Epithelial cell of prostate (primary cell): Measurements from ENCODE around the gene DYNC1H1.

Source experiments
- DNase-seq: peaks from one replicate; pipeline ENCODE4 v3.0.0-alpha.2; 2011; ENCODE audit warnings: low read depth, low spot score
- H3K27ac ChIP-seq: fragments of 450-650 bp; 2 replicates; pipeline ENCODE4 v1.5.1; 2017; ENCODE audit warnings: mild to moderate bottlenecking

The DYNC1H1 gene

DNA sequence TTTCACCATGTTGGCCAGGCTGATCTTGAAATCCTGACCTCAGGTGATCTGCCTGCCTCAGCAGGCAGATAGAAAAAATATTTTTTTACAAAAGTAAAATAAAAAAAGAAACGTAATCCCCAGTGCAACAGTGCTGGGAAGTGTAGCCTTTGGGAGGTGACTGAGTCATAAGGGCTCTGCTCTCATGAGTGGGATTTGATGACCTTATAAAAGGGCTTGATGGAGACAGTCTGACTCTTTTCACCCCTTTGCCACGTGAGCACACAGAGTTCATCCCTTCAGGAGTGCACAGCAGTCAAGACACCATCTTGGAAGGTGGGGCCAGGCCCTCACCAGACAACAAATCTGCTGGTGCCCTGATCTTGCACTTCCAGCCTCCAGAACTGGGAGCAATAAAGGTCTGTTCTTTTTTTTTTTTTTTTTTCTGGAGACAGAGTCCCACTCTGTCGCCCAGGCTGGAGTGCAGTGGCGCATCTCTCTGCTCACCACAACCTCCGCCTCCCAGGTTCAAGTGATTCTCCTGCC, 24.7 kb upstream of the DYNC1H1 start:
- DNase-seq = no peak

GRCh38 chr14:101944451-101944850, 19.9 kb upstream of the DYNC1H1 start:
- no peak for DNase-seq
- no peak overlapping the region for H3K27ac ChIP-seq

More for the DNA sequence above, 24.7 kb upstream of the DYNC1H1 start:
- no peak overlapping the region for H3K27ac ChIP-seq

DNA sequence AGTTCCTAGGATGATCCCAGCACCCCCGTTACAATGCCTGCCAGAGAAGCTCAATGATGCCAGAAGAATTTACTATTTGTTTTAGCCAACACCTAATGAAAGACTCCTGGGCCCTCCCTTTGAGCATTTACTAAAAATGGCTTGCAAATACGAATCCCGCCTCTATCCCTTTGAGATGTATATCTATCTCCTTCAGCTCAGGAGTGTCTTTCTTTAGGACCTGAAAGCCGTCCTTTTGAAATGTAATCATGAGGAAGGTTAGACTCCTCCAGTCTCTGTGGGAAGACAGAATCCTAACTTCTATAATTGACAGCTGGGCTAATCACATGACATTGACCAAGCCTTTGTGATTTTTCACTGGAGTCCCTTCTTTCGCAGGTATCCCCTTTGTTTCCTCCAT, 19.2 kb upstream of the DYNC1H1 start:
- DNase-seq = no peak
- H3K27ac ChIP-seq = no peak overlapping the region

DNA sequence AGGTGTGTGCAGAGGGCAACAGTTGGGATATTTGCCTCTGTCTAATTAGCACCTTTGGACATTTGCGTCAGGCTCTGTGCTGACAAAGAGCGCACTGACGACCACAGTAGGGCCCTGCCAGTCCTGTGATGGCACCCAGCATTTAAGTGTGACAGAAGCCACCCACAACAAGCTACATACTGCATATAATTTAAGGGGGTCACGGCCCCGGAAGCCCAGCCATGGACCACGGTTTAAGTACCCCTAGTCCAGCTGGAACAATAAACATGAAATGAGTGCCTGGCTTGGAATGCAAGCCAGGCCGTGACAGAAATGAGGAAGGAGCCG, 16.8 kb upstream of the DYNC1H1 start:
- peak overlapping the region; percentile 97 for H3K27ac ChIP-seq
- no peak for DNase-seq

GRCh38 chr14:101947904-101948665, 16.3 kb upstream of the DYNC1H1 start:
- peak overlapping the region; percentile 97 for H3K27ac ChIP-seq
- peak; percentile 99 for DNase-seq

- no peak for DNase-seq
Measured at GRCh38 chr14:101948666-101949216, 15.6 kb upstream of the DYNC1H1 start.

GRCh38 chr14:101950100-101950499, 14.3 kb upstream of the DYNC1H1 start:
- no peak for DNase-seq
- H3K27ac ChIP-seq = no peak overlapping the region

More at GRCh38 chr14:101948666-101949216, 15.6 kb upstream of the DYNC1H1 start:
- peak overlapping the region; percentile 97 for H3K27ac ChIP-seq

GRCh38 chr14:101950516-101951215, 13.7 kb upstream of the DYNC1H1 start:
- no peak overlapping the region for H3K27ac ChIP-seq
- DNase-seq = no peak

GRCh38 chr14:101953151-101953550, 11.2 kb upstream of the DYNC1H1 start:
- DNase-seq = no peak
- H3K27ac ChIP-seq = no peak overlapping the region

DNA sequence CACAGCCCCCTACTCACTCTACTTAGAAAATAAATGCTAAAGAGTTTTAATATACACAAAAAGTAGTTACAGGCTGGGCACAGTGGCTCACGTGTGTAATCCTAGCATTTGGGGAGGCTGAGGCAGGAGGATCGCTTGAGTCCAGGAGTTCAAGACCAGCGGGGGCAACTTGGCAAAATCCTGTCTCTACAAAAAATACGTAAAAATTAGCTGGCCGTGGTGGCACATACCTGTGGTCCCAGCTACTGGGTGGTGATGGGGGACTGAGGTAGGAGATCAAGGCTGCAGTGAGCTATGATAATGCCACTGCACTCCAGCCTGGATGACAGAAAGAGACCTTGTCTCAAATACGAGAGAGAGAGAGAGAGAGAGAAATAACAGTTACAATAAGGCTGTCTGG, 9.9 kb upstream of the DYNC1H1 start:
- DNase-seq = no peak
- H3K27ac ChIP-seq = no peak overlapping the region

DNA sequence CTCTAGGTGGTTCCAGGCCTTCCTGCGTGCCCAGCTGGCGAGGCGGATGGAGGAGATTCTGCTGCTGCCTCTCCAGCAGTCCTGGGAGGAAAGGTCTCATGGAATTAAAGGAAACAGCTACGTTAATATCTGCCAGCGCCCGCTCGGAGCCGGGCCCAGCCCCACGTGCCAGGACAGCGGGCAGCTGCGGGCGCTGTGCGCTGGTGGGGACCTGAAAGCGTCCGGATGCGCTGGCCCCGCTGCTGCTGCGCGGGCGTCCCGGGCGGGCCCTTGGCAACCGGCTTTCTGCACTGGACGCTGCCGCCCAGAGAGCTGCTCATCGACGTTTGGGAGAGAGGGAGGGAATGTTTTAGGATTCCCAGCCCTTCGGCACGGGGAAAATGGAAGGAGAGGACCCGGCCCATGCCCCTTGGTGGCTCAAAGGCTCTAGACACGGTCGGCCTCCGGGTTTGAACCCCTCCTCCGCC, 8.6 kb upstream of the DYNC1H1 start:
- no peak overlapping the region for H3K27ac ChIP-seq
- no peak for DNase-seq

- H3K27ac ChIP-seq = no peak overlapping the region
- no peak for DNase-seq
Measured at GRCh38 chr14:101956179-101956885, 8.0 kb upstream of the DYNC1H1 start.

GRCh38 chr14:101957406-101958234, 6.8 kb upstream of the DYNC1H1 start:
- H3K27ac ChIP-seq = no peak overlapping the region
- no peak for DNase-seq

DNA sequence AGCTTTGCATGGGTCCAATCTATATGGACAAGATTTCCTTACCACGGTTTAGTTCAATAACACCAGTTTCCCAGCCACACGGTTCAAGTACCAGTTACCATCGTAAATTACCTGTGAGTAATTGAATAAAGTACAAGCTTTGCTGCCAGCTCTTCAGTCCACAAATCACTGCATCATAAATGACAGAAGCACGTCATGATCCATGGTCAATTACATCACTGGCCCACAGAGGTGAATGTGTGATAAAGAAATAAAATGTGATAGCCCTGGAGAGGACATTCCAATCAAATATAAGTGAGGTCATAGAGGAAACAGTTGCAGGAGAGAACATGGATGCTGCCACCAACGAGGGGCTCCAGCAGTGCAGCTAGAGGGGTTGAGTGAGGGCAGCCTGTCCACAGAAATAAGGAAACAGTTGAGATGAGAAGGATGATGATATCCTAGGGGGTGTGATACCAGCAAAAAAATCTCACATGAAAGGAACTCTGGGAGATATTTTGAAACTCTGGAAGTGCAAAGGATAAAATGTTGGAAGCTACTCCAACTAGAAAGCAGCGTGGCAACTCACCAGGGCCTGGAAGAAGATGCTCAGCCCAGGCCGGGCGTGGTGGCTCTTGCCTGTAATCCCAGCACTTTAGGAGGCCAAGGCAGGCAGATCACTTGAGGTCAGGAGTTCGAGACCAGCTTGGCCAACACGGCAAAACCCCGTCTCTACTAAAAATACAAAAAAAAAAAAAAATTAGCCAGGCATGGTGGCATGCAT, 5.8 kb upstream of the DYNC1H1 start:
- DNase-seq = no peak
- no peak overlapping the region for H3K27ac ChIP-seq

GRCh38 chr14:101959277-101959676, 5.1 kb upstream of the DYNC1H1 start:
- no peak for DNase-seq
- H3K27ac ChIP-seq = no peak overlapping the region

GRCh38 chr14:101960225-101960624, 4.1 kb upstream of the DYNC1H1 start:
- H3K27ac ChIP-seq = no peak overlapping the region
- no peak for DNase-seq

GRCh38 chr14:101961011-101961721, 3.2 kb upstream of the DYNC1H1 start:
- peak; percentile 16 for DNase-seq
- H3K27ac ChIP-seq = no peak overlapping the region

DNA sequence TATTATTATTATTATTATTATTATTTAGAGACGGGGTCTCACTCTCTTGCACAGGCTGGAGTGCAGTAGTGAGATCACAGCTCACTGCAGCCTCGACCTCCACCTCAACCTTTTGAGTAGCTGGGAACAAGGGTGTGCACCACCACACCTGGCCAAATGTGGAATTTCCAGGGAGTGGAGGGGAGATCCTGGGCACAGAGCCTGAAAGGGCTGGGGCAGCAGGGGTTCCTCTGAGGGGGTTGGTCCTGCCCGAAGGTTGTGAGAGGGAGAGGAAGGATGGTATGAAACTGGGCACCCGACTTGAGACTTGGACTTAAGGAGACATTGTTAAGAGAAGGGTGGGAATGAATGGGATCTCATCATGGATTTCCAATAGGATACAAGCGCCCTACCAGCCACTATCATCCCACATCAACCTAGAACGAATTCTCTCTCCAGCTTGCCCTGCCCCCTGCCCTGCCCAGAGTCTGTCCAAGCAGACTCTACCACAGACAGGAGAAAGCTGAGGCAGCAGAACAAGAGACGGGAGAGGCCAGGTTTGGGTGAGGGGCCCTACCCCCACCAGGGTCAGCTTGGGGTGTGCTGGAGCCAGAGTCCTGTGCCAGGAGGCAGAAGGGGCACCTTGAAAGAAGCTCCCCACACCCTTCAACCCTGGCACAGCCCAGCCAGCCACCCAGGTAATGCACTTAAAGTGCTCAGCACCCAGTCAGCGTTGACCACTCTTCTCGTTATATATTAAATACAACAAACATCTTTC, 2.4 kb upstream of the DYNC1H1 start:
- no peak overlapping the region for H3K27ac ChIP-seq
- no peak for DNase-seq
